Stimulated activated CD4-positive, alpha-beta T cell treated with anti-CD3 and anti-CD28 coated beads, Interleukin-12 subunit alpha, Interleukin-12 subunit beta, amount 100 ng/mL, for 4 hours (primary cell): ENCODE results near the gene NUDT16L1.

Experiments
- DNase-seq: peaks from one replicate; pipeline ENCODE4 v3.0.0-alpha.2; 2020

Gene NUDT16L1

DNA sequence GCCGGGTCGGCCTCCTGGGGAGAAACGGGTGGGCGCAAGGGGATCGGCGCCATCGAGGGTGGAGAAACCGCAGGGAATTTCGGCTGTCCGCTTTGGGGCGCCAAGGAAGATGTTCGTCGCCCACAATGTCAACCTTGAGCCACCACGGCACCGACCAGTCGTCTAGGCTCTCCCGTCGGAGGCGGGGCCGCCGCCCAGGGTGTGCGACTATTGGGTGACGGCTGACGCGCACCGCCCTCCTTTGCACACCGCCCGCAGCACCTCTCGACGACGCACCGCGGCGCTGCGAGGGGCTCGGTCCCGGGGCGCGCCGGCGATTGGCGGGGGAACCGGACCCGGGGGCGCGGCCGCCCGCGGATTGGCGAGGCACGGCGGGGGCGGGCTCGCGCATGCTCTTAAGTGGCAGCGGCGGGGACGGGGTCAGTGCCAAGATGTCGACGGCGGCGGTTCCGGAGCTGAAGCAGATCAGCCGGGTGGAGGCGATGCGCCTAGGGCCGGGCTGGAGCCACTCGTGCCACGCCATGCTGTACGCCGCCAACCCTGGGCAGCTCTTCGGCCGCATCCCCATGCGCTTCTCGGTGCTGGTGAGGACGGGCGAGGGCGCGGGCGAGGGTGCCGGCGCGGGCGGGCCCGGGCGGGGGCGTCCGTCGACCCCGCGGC lies at the start of gene NUDT16L1:
Gene NUDT16L1 (plus strand): TSS at position 267 of the 660 bp plus-strand sequence. CDS start 165 bp downstream, at position 432.
- DNase-seq = peak; percentile 96

- no peak for DNase-seq
These were observed 46.4 kb upstream of the NUDT16L1 start for GRCh38 chr16:4646773-4647643.

DNA sequence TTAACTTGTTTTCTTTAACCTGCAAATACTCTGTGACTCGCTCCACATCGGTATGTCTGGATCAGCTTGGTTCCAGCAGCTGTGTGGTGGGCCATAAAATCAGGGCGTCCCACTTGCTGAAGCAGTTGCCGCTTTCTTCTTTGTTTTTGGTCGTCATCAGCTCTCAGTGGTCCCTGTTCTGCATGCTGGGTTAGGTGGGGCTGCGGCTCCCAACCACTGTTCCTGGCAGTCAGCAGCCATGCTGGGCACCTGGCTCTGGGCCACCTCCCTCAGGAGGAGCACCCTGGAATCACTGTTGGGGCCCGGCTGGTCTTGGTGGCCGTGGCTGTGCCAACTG lies 45.8 kb upstream of the NUDT16L1 start:
- no peak for DNase-seq

DNA sequence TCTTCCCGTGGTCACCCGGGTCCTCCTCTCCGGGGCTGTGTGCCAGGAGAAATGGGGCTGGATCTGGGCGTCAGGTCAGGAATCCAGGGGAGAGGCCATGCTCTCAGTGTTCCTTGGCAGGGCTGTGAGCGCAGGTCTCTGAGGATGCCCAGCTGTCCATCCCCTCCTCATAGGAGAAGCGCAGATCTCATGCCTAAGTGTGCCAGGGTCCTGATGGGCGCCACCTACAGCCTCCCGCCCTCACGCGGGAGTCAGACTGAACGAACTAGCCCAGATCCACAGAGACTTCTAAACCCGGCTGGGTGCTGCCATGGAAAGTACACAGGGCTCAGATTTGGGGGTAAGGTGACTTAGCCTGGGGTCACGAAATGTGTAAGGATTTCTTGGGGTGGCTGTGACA lies 44.4 kb upstream of the NUDT16L1 start:
- DNase-seq = no peak

GRCh38 chr16:4649744-4650442 lies 43.5 kb upstream of the NUDT16L1 start:
- no peak for DNase-seq

DNA sequence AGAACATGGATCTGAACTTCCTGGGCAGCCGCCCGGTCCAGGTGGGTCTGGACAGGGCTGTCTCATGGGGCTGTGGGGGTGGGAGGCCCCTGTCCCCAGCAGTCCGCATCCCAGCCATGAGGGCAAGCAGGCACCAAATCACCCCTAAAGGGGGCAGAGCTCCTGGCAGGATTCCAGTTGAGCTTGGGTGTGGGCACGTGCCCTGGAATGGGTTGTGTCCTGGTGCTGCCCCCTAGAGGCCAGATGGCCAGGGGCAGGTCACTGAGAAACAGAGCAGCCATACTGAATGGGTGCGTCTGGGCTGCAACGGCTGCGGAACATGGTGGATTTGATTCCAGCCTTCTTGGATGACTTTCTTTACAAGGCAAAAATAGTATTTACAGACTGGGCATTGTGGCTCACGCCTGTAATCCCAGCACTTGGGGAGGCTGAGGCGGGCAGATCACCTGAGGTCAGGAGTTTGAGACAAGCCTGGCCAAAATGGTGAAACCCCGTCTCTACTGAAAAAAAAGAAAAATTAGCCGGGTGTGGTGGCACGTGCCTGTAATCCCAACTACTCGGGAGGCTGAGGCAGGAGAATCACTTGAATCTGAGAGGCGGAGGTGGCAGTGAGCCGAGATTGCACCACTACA lies 42.8 kb upstream of the NUDT16L1 start:
- DNase-seq = peak; percentile 72

GRCh38 chr16:4651827-4652226 lies 41.5 kb upstream of the NUDT16L1 start:
- DNase-seq = no peak

- no peak for DNase-seq
These were observed 40.8 kb upstream of the NUDT16L1 start for GRCh38 chr16:4652561-4652960.

DNA sequence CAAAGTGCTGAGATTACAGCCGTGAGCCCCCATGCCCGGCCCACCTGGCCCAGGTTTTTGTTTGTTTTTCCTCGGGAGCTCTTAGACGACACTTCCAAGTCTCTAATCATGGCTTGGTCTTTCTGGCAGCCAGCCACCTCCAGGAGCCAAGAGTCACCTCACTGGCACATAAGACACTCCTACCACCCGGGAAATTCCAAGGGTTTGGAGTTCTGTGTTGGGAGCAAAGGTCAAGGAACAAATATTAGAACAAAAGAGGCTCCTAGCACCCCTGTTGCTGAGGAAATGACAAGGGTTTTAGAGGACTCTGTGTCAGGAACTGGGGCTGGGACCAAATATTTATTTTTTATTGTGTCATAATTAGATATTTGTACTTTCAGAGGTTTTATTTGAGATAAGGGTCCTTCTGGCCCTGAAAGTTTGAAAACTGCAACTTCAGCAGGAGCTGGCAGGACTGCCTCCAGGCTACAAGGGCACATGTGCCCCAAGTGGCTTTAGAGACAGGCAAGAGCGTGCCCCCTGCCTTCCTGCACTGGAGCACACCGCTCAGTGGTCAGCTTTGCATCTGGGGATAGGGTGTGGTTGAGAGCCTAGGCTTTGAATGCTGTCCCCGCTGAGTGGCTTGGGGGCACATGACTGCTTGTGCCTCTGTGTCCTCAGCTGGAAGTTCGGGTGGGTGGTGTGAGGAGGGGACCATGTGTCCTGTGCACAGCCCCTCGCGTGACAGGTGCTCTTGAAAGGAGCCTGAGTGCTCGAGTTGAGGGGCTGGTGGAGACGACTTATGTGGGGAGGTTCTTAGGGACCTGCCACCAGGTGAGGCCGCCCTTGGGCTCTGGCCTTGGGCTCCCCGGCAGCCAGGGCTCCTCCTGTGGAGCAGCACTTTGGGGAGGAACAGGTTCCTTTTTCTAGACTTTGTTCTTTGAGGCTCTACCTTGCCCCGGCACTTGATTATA lies 39.1 kb upstream of the NUDT16L1 start:
- no peak for DNase-seq

DNA sequence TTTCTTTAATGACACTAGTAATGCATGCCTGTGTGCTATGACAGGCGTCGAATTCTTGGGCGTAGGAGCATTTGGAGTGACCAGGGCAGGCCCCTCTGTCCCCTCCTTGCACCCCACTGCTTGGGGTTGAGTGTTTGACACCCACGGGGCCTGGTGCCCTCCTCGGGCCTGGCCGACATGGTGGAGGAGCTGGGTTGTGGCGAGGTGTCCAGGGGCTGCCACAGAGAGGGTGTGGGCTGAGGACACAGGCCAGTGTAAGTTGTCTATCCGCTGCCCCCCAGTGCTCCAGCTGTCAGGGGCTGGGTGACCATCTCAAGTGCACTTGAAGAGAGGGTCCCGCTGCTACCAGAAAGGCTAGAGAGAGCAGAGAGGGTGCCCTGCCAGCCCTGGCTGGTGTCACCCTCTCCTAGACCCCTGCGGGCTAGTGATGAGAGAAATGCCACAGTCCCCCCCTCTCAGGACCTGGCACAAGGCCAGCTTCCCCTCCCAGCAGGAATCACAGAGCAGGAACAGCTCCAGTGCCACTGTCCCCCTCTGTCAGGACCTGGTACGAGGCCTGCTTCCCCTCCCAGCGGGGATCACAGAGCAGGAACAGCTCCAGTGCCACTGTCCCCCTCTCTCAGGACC lies 38.3 kb upstream of the NUDT16L1 start:
- DNase-seq = no peak

- no peak for DNase-seq
These were observed 37.6 kb upstream of the NUDT16L1 start for GRCh38 chr16:4655801-4656200.

GRCh38 chr16:4656221-4656620 lies 37.1 kb upstream of the NUDT16L1 start:
- no peak for DNase-seq

GRCh38 chr16:4656695-4657686 lies 36.4 kb upstream of the NUDT16L1 start:
- no peak for DNase-seq

DNA sequence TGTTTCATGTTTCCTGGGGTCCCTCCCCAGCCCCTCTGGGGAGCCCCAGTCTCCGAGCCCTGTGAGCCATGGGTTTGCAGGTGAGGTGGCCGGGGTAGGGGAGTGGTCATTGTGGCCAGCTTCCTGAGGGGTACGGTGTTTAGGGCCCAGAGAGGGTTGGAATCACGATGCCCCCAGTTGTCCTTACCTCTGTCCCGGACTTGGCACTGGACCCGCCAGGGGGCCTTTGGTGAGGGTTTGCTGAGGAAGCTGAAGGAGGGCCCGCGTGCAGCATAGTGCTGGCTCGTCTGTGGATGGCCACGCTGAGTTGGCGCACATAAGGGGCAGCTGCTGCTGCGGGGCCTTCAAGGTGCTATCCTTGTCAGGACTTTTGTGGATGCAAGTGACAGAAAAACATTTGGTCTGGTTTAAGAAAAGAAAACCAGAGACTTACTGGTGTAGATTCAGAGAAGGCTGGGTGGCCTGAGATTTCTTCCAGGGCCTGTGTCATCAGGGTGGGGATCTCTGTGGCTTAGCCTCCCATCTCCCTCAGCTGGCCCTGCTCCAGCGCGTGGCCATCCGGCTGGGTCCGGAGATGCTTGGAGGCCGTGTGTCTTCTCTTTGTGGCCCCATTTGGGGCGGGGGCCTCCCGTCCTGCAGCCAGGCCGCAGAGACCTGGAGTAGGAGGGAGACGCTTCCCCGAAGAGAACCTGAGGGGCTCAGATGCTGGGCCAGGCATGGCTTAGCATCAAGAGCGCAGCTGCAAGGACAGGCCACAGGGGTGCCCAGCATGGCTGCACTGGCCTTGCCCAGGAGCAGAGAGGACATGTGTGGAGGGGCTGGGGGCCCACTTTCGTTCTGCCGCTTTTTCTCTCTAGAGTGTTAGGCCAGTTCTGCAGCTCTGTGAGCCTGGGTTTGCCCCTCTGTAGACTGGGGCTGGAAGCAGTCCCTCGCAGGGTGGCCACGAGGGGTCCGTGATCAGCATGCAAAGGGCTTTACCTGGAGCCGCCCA lies 33.7 kb upstream of the NUDT16L1 start:
- DNase-seq = no peak

DNA sequence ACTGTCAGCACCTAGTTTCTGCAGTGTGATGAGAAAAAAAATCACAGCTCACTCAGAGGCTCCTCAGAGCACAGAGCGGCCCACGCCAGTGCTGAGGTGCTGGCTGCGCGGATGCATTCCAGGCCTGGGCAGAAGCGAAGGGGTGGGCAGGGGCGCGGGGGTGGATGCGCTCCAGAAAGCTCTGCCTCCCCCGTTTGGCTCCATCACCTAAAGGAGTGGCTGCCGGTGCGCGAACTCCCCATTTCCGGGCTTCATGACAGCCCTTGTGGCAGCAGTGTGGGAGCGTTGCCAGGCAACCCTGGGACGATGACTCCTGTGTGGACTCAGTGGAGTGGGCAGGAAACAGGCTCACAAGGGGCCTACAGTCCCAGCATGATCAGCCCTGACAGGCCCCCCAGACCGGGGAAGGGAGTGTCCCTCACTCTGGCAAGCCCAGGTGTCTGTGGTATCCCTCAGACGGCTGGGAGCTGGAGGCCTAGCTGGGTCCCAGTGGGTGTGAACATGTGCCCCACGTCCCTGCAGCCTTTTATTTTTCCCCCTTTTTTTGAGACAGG lies 32.8 kb upstream of the NUDT16L1 start:
- peak; percentile 62 for DNase-seq

DNA sequence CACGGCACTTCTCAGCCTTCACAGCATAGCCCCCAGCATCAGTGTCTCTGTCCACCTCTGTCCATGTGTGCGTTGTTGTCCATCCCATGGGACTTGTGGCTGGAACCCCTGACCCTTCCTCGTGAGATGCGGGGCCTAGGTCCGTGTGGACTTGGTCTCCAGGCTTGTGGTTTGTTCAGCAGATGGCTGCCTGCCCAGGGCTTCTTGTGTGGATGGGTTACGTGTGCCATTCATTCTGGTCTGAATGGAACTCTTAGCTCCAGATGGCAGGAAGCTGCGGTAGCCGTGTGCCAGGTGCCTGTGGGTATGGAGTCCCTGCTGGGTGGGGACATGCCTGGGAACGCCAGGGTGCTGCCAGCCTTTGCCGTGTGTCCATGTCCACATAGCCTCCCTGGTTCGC lies 31.7 kb upstream of the NUDT16L1 start:
- no peak for DNase-seq

DNA sequence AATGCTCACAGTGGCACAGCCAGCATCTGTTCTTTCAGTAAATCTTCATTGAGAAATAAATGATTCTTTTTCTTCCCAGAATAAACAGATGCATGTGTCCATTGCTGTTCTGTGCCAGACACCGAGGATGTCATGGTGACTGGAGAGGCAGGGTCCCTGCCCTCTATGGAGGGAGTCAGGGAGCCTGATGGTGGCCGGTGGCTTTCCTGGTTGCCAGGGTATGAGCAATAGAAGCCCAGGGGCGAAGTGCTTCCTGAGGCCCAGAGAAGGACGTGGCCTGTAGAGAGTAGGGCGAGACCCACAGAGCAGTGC lies 29.9 kb upstream of the NUDT16L1 start:
- DNase-seq = no peak

- no peak for DNase-seq
These were observed 29.4 kb upstream of the NUDT16L1 start for GRCh38 chr16:4663777-4664465.
